Colonic mucosa (tissue), 4 donors: ENCODE data around the gene LPIN1. TPM values are rescaled to one million over a fixed set of nuclear protein-coding genes. Genes with fewer than 3 reads are reported as not detected.

Source experiments
- DNase-seq: peaks from one replicate; pipeline ENCODE4 v3.0.0-alpha.2; 2020
- H3K27ac ChIP-seq: fragments of 200-600 bp; one replicate; pipeline ENCODE4 v1.8.0; 2021
- H3K27me3 ChIP-seq: fragments of 200-600 bp; one replicate; pipeline ENCODE4 v1.8.0; 2021
- H3K36me3 ChIP-seq: fragments of 200-600 bp; one replicate; pipeline ENCODE4 v1.8.0; 2021
- H3K4me1 ChIP-seq: fragments of 200-600 bp; one replicate; pipeline ENCODE4 v1.8.0; 2021; ENCODE audit warnings: mild to moderate bottlenecking
- H3K4me3 ChIP-seq: fragments of 200-600 bp; one replicate; pipeline ENCODE4 v1.8.0; 2021
- H3K9ac ChIP-seq, 2 donors: one replicate each; pipeline ENCODE4 v1.7.0; 2013; ENCODE audit warnings: control low read depth in 2 of 2, low read depth in 2 of 2, low read length in 2 of 2
- H3K9me3 ChIP-seq: fragments of 200-600 bp; one replicate; pipeline ENCODE4 v1.8.0; 2021
- intact Hi-C: fragments of 100-400 bp; cut with DNase I; formaldehyde crosslinking; loops from one replicate; pipeline ENCODE4 v1.14.1; 2022
- total RNA-seq, 2 donors: library from RNA; stranded (reverse); fragmentation: NEBNext Ultra II Directional in 1 of 2; extraction: Animal tissue kit (Norgen Biotek cat#: 25700) in 1 of 2; gene quantifications; one replicate each; pipeline ENCODE4 v1.2.1, GENCODE V29; 2021
- TF ChIP-seq, protein P1 (sequence below): fragments of 200-600 bp; IDR thresholded peaks from one replicate; pipeline ENCODE4 v1.8.0; 2022; ENCODE audit warnings: antibody characterized with exemption, mild to moderate bottlenecking
- donor health status: healthy.
- donor health status: DM: no; HTN: no; CAD: no.
- donor health status: DM: no; HTN: no; CAD: no.

LPIN1 gene
- total RNA-seq, 2 donors from 2014 or later, result 17.3 to 45.7 TPM

DNA sequence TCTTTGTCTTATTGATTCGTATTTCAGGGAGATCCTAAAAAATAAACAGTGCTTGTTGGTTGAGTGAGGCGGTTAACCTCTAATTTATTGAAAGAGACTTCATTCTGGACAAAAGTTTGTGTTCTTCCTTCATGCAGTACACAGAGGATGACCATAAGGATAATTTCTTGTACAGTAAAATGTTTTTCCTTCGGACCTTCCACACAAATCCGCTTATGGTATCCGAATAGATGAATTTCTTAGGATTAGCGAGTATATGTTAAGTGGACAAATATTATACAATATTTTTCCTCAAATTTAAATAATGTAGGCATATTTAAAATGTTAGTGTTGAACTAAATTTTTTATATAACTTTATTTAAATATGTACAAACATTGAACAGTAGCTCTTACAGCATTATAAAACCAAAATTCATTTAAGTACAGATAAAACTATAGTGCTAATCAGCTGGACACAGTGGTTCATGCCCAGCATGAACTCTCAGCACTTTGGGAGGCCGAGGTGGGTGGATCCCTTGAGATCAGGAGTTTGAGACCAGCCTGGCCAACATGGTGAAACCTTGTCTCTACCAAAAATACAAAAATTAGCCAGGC, 84.4 kb downstream of the LPIN1 start:
- no peaks in the 10 kb centered on the region for H3K27me3 ChIP-seq
- H3K9ac ChIP-seq, result no peak overlapping the region
- H3K36me3 ChIP-seq, result no peaks in the 10 kb centered on the region
- no peaks in the 10 kb centered on the region for H3K9me3 ChIP-seq
- peaks cover 8% of the 10 kb centered on the region for H3K4me1 ChIP-seq
- H3K4me3 ChIP-seq, result no peak overlapping the region
- TF ChIP-seq, protein P1, sequence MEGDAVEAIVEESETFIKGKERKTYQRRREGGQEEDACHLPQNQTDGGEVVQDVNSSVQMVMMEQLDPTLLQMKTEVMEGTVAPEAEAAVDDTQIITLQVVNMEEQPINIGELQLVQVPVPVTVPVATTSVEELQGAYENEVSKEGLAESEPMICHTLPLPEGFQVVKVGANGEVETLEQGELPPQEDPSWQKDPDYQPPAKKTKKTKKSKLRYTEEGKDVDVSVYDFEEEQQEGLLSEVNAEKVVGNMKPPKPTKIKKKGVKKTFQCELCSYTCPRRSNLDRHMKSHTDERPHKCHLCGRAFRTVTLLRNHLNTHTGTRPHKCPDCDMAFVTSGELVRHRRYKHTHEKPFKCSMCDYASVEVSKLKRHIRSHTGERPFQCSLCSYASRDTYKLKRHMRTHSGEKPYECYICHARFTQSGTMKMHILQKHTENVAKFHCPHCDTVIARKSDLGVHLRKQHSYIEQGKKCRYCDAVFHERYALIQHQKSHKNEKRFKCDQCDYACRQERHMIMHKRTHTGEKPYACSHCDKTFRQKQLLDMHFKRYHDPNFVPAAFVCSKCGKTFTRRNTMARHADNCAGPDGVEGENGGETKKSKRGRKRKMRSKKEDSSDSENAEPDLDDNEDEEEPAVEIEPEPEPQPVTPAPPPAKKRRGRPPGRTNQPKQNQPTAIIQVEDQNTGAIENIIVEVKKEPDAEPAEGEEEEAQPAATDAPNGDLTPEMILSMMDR, result no peak
- intact Hi-C loops, result loop anchor here (10.0 kb wide), 1 partner anchor 1174 kb away; no protein-coding TSS in a partner anchor
- no peak for DNase-seq
- H3K27ac ChIP-seq, result peak overlapping the region; percentile 57

DNA sequence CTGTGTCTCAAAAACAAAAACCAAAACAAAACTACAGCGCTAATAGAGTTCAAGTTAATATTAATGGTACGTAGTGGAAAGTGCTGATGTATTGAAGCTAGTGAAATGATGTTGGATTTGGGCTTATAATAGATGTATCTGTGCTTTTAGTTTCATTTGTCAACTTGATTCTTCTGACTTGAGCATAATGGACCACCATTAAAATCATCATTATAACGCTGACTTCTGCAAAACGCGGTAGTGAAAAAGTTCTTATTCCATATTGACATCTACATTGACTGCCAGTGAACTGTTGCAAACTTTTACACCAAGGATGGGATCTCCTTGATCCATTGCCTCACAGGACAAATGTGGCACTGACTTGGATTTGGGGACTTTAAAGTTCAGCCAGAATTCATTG, 85.0 kb downstream of the LPIN1 start:
- H3K9ac ChIP-seq, result no peak overlapping the region
- H3K27ac ChIP-seq, result no peak overlapping the region
- H3K4me3 ChIP-seq, result no peak overlapping the region
- peaks cover 8% of the 10 kb centered on the region for H3K4me1 ChIP-seq
- intact Hi-C loops, result loop anchor here (10.0 kb wide), 1 partner anchor 1173 kb away; no protein-coding TSS in a partner anchor
- H3K9me3 ChIP-seq, result no peaks in the 10 kb centered on the region
- DNase-seq, result no peak
- TF ChIP-seq, protein P1, result no peak
- H3K36me3 ChIP-seq, result no peaks in the 10 kb centered on the region
- no peaks in the 10 kb centered on the region for H3K27me3 ChIP-seq

DNA sequence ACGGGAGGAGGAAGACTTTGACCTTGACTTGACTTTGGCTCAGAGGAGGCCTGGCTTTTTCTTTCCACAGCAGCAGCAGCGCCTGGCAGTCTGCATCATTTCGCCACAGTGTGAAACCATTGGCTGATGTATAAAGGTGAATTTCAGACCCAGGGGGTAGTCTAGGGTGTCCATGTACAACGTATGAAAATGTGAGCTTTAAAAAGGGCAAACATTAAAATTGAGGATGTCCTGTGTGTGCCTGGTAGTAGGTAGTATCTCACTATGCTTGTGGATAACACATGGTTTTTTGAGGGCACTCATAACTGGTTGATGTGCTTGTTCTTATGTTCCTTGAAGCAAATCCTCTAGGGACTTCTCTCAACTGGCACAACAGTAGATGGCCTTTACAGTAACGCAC, 86.1 kb downstream of the LPIN1 start:
- Histone ChIP-seq H3K9ac (no peak overlapping the region), H3K9me3 (no peaks in the 10 kb centered on the region), H3K4me3 (no peak overlapping the region), H3K27ac (no peak overlapping the region), H3K4me1 (peaks cover 8% of the 10 kb centered on the region), H3K36me3 (no peaks in the 10 kb centered on the region), H3K27me3 (no peaks in the 10 kb centered on the region)
- DNase-seq, result no peak
- intact Hi-C loops, result loop anchor here (10.0 kb wide), 1 partner anchor 1172 kb away; no protein-coding TSS in a partner anchor
- TF ChIP-seq, protein P1, result no peak

DNA sequence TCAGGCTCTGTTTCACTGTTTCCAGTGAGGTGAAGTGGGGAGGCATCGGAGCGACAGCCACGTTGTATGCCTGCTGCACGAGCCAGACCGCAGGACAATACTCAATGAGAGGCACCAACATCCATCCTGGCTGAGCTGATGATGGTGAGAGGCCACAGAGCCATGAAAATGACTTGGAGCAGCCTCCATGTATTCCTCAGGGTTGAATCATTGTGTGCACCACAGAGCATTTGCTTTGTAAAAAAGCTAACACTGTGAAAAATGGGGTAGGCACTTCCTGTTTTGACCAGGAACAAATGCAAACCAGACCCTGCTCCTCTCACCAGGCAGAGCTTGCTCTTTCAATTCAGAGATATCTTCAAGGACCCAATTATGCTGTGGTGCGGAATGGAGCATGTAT, 87.2 kb downstream of the LPIN1 start:
- no peaks in the 10 kb centered on the region for H3K9me3 ChIP-seq
- H3K4me1 ChIP-seq, result peaks cover 8% of the 10 kb centered on the region
- H3K27ac ChIP-seq, result no peak overlapping the region
- H3K27me3 ChIP-seq, result no peaks in the 10 kb centered on the region
- H3K36me3 ChIP-seq, result no peaks in the 10 kb centered on the region
- no peak overlapping the region for H3K9ac ChIP-seq
- H3K4me3 ChIP-seq, result no peak overlapping the region
- TF ChIP-seq, protein P1, result no peak
- intact Hi-C loops, result loop anchor here (10.0 kb wide), 1 partner anchor 1171 kb away; no protein-coding TSS in a partner anchor
- DNase-seq, result no peak

DNA sequence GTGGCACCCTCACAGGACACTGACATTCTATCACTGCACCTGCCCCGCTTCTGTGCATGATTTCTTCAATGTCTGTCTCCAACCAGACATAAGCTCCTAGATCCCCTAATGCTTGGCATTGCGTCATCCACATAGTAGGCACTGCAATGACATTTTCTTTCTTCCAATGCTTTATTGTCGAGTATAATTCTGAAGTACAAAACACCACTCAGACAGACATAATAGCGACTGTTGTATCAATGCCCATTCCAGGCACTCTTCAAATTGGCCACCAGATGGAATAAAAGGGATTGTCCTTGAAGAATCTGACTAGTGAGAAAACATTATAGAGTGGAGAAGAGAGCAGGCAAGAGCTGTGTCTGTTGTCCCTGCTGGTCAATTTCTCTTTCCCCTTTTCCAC, 89.0 kb downstream of the LPIN1 start:
- H3K4me1 ChIP-seq, result no peaks in the 10 kb centered on the region
- intact Hi-C loops, result loop anchor here (10.0 kb wide), 1 partner anchor 1169 kb away; no protein-coding TSS in a partner anchor
- no peaks in the 10 kb centered on the region for H3K9me3 ChIP-seq
- no peak overlapping the region for H3K4me3 ChIP-seq
- H3K36me3 ChIP-seq, result no peaks in the 10 kb centered on the region
- no peaks in the 10 kb centered on the region for H3K27me3 ChIP-seq
- H3K27ac ChIP-seq, result no peak overlapping the region
- TF ChIP-seq, protein P1, result no peak
- no peak for DNase-seq
- no peak overlapping the region for H3K9ac ChIP-seq
